HAP-1 (cell line): ENCODE results near the gene COPS7A.

Experiments
- DNase-seq, 2 experiments: peaks; one replicate each; pipeline ENCODE4 v3.0.0-alpha.2; 2016 to 2020; ENCODE audit warnings: low spot score in 2 of 2
- H3K27me3 ChIP-seq: fragments of 250-450 bp; sonication (Bioruptor Pico); 2 replicates; pipeline ENCODE4 v1.5.1; 2020; ENCODE audit warnings: low read depth, mild to moderate bottlenecking, moderate library complexity
- H3K36me3 ChIP-seq: fragments of 250-450 bp; sonication (Bioruptor Pico); replicated peaks from 2 replicates; pipeline ENCODE4 v1.5.1; 2020; ENCODE audit warnings: mild to moderate bottlenecking
- H3K4me1 ChIP-seq: fragments of 250-450 bp; sonication (Bioruptor Pico); 2 replicates; pipeline ENCODE4 v1.5.1; 2020; ENCODE audit warnings: mild to moderate bottlenecking
- H3K4me3 ChIP-seq: fragments of 250-450 bp; sonication (Bioruptor Pico); 2 replicates; pipeline ENCODE4 v1.5.1; 2020; ENCODE audit warnings: mild to moderate bottlenecking, moderate library complexity
- H3K9me3 ChIP-seq: fragments of 250-450 bp; sonication (Bioruptor Pico); 2 replicates; pipeline ENCODE4 v1.5.1; 2020; ENCODE audit warnings: mild to moderate bottlenecking, moderate library complexity
- in situ Hi-C: fragments of 300-500 bp; cut with MboI; formaldehyde crosslinking; loops from 3 replicates; pipeline ENCODE4 v1.14.3; 2020; ENCODE audit warnings: low sequenced_read_pairs, inconsistent platforms, mixed read lengths

The COPS7A gene

DNA sequence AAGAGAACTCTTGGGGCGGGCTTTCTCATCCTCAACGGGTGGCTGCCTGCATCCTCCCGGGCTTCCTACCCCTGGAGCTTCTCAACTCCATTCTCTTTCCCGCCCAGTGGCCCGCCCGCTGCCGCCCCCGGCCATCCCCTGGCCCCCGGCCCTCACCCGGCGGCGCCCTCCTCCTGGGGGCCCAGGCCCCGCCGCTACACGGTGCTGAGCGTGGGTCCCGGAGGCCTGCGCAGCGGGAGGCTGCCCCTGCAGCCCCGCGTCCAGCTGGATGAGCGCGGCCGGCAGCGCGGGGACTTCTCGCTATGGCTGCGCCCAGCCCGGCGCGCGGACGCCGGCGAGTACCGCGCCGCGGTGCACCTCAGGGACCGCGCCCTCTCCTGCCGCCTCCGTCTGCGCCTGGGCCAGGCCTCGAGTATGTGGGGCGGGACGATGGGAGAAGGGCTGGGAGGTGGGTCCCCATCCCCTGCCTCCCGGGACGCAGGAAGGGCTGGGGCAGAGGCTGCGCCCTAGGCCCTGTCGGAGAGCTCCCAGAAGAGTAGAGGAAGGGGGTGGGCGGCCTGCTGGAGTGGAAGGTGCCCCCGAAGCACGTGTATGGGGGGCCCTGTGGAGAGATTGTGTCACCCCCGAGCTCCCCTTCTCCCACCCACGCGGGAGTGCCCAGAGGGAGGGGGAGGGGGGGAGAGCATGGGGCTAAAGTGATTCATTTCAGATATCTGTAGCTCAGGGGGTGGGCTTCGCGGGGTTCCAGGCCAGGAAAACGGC is 49.9 kb downstream of the COPS7A start:
- Histone ChIP-seq H3K9me3 (no peaks in the 10 kb centered on the region), H3K4me1 (peaks cover 12% of the 10 kb centered on the region), H3K36me3 (peaks cover 25% of the 10 kb centered on the region), H3K27me3 (no peaks in the 10 kb centered on the region), H3K4me3 (no peak overlapping the region)
- in situ Hi-C loops, result no loop called here
- no peak for DNase-seq

DNA sequence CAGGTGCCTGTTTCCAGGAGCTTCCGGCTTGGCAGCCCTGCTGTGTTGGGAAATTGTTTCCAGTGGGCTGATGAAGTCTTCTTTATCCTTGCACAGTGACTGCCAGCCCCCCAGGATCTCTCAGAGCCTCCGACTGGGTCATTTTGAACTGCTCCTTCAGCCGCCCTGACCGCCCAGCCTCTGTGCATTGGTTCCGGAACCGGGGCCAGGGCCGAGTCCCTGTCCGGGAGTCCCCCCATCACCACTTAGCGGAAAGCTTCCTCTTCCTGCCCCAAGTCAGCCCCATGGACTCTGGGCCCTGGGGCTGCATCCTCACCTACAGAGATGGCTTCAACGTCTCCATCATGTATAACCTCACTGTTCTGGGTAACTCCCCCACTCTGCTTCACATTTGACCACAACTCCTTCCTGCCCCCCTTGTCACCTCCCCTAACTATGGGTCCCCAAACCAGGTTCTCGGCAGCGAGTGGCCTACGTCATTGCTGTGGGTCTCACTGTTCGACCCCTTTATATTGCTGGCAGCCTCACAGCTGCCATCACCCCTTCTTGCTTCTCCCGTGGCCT is 50.7 kb downstream of the COPS7A start:
- no peak for DNase-seq
- Histone ChIP-seq H3K4me1 (peaks cover 7% of the 10 kb centered on the region), H3K36me3 (peaks cover 22% of the 10 kb centered on the region), H3K9me3 (no peaks in the 10 kb centered on the region), H3K27me3 (no peaks in the 10 kb centered on the region), H3K4me3 (no peak overlapping the region)
- in situ Hi-C loops, result no loop called here

DNA sequence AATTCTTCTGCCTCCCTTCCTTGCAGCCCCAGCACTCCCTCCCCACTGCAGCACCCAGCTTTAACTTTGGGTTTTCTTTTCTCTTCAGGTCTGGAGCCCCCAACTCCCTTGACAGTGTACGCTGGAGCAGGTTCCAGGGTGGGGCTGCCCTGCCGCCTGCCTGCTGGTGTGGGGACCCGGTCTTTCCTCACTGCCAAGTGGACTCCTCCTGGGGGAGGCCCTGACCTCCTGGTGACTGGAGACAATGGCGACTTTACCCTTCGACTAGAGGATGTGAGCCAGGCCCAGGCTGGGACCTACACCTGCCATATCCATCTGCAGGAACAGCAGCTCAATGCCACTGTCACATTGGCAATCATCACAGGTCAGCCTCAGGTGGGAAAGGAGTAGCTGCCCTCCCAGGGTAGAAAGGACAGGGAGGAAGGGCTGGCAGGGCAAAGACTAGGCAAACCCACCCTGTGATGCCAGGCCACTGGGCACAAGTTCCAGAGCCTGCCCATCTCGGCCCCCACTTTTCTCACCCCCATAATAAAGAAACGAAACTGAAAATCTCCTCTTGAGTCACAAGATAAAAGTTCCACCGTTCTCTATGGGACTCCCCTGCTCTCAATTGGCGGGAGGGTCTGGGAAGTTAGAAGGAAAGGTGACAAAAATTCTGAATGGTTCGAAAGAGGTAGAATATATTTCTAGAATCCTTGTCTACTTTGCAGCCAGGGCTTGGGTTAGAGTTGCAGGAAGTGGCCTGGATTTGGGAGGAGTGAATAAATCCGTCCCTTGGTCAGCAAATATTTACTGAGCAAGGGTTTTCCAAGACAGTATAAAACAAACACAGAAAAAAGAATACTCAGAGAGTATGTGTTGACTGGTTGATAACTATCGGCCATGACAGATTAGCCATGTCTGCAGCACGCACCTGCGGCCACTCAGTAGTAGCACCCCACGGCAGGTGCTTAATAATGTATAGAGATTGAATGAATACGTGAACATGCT is 51.6 kb downstream of the COPS7A start:
- H3K27me3 ChIP-seq, result no peaks in the 10 kb centered on the region
- no peak overlapping the region for H3K4me3 ChIP-seq
- no peak for DNase-seq
- in situ Hi-C loops, result no loop called here
- H3K9me3 ChIP-seq, result no peaks in the 10 kb centered on the region
- peaks cover 7% of the 10 kb centered on the region for H3K4me1 ChIP-seq
- peaks cover 15% of the 10 kb centered on the region for H3K36me3 ChIP-seq

DNA sequence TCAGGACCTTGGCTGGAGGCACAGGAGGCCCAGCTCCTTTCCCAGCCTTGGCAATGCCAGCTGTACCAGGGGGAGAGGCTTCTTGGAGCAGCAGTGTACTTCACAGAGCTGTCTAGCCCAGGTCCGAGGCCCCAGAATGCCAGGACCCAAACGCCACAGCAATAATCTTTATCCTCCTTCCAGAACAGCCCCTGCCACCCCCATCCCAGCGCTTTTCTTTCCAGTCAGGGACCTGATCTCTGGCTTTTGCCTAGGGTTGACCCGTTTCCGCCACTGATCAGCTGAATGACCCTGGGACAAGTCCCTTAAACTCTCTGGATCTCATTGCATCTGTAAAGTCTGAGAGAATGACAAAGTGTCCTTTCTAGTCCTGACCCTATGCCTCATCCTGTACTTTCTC is 53.5 kb downstream of the COPS7A start:
- H3K36me3 ChIP-seq, result no peaks in the 10 kb centered on the region; the same call in 1 of the 2 replicates
- DNase-seq, result no peak
- no peak overlapping the region for H3K4me3 ChIP-seq
- H3K27me3 ChIP-seq, result no peaks in the 10 kb centered on the region
- peaks cover 7% of the 10 kb centered on the region for H3K4me1 ChIP-seq
- in situ Hi-C loops, result no loop called here
- no peaks in the 10 kb centered on the region for H3K9me3 ChIP-seq

DNA sequence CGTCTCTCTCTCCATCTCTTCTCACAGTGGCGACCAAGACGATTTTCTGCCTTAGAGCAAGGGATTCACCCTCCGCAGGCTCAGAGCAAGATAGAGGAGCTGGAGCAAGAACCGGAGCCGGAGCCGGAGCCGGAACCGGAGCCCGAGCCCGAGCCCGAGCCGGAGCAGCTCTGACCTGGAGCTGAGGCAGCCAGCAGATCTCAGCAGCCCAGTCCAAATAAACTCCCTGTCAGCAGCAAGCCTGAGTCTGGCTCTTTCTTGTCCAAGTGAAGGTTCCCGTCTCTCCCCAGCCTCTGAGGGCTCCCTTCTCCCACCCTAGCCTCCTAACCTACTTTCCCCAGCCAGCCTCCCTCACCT is 54.3 kb downstream of the COPS7A start:
- H3K36me3 ChIP-seq, result no peaks in the 10 kb centered on the region; the same call in 1 of the 2 replicates
- H3K4me1 ChIP-seq, result peaks cover 7% of the 10 kb centered on the region
- H3K4me3 ChIP-seq, result peak overlapping the region; percentile 33
- no peaks in the 10 kb centered on the region for H3K9me3 ChIP-seq
- in situ Hi-C loops, result no loop called here
- H3K27me3 ChIP-seq, result no peaks in the 10 kb centered on the region
- peak in 1 of 2 experiments; percentile 67 for DNase-seq

DNA sequence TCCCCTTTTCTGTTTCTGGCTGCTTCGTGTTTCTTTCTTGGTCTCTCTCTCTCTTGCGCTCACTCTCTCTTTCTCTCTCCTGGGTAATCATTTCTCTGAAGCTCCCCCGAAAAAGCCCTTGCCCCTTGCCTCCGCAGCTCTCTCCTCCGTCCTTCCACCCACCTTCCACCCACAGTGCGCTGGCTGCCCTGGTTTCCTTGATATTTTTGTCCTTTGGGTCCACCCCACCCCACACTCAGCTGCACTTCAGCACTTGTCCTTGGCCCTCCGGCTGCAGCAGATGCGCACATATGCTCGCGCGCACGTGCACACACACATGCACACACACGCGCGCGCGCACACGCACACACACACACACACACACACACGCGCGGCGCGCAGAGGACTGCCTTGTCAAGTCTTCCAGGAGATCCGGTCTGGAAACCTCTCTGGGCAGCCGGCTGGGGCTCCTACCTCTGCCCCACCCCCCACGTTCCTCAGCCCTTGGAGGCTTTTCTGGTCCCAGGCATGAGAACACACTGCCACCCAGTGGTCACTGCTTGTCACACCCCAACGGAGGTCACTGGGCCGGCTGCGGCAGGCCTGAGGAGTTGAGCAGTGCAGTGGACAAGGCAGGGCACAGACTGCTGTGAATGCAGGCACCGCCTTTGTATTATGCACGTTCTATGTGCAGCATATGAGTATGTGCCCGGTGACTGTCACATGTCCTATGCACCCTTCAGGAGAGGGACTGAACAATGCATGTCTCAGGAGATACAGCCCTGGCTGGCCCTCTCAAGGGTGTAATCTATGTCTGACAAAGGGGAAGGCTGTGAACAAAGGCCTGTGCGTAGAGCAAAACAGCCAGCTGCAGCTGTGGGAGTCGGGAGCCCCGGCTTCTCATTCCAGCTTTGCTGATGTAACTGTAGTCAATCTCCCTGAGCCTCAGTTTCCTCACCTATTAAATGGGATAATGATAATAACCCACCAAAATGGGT is 55.0 kb downstream of the COPS7A start:
- peak; percentile 89 to 98 for DNase-seq
- Histone ChIP-seq H3K4me3 (peak overlapping the region; percentile 33), H3K4me1 (peaks cover 7% of the 10 kb centered on the region), H3K36me3 (no peaks in the 10 kb centered on the region; the same call in 1 of the 2 replicates), H3K27me3 (no peaks in the 10 kb centered on the region), H3K9me3 (no peaks in the 10 kb centered on the region)
- in situ Hi-C loops, result no loop called here

DNA sequence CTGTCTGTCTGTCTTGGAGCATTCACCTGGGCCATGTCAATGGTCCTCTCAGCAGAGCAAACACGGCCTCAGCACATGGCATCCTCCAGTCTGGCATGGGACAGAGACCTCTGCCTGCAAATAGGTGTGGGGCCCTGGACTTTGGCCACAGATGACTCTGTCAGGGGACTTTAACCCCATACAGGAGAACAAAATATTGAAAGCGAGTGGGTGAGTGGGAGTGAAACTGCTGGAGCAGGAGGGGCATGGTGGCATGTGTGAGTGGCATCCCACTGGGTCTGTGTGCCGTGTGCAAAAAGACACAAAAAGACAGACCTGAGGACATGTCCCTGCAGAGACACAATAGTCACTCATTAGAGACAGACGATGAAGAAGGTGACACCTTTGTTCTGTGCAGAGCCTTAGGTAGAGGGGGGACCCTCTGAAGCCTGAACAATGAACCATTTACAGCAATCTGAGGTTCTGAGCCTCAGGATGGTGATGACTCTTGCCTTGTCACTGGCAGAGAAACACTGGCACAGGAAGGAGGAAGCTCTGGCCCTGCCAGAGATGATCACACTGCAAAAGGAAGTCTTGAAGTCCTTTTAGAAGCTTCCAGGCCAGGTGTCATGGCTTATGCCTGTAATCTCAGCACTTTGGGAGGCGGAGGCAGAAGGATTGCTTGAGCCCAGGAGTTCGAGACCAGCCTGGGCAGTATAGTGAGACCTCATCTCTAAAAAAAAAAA is 56.0 kb downstream of the COPS7A start:
- no peak for DNase-seq
- Histone ChIP-seq H3K27me3 (no peaks in the 10 kb centered on the region), H3K4me3 (no peak overlapping the region), H3K36me3 (no peaks in the 10 kb centered on the region; the same call in 1 of the 2 replicates), H3K4me1 (peaks cover 7% of the 10 kb centered on the region), H3K9me3 (no peaks in the 10 kb centered on the region)
- in situ Hi-C loops, result no loop called here

DNA sequence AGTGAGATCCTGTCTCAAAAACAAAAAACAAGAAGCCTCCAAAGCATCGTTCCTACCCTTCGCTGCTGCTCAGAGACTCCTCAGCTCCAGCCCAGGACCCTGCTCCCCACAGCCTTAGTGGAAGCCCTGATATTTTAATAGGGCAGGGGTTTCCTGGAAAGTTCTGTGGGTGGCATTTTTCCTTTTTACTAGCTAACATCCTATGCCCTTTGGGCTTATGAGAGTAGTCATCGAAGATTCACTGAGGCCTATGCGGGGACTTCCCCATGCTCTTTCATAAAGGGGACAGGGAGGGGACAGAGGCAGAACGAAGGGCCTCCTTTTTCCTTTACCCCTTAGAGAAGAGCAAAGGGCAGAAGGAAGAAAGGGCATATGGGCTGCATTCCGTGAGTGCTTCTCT is 56.7 kb downstream of the COPS7A start:
- Histone ChIP-seq H3K27me3 (no peaks in the 10 kb centered on the region), H3K4me3 (no peak overlapping the region), H3K36me3 (no peaks in the 10 kb centered on the region; the same call in 1 of the 2 replicates), H3K9me3 (no peaks in the 10 kb centered on the region), H3K4me1 (peaks cover 7% of the 10 kb centered on the region)
- in situ Hi-C loops, result no loop called here
- DNase-seq, result no peak
